Glutamatergic neuron (in vitro differentiated cells): ENCODE results near the gene NOD2. TPM values are rescaled to one million over a fixed set of nuclear protein-coding genes. Genes with fewer than 3 reads are reported as not detected.

Experiments used
- DNase-seq: peaks from one replicate; pipeline ENCODE4 v3.0.0; 2022
- H3K27ac Mint-ChIP-seq: one replicate; pipeline ENCODE4 v1.8.0; 2020; ENCODE audit warnings: mild to moderate bottlenecking, mixed read lengths, inconsistent platforms; ENCODE audit not compliant: unreplicated experiment
- H3K27me3 Mint-ChIP-seq: one replicate; pipeline ENCODE4 v1.8.0; 2020; ENCODE audit warnings: mild to moderate bottlenecking, moderate library complexity, mixed read lengths, inconsistent platforms; ENCODE audit not compliant: unreplicated experiment
- H3K36me3 Mint-ChIP-seq: one replicate; pipeline ENCODE4 v1.8.0; 2020; ENCODE audit warnings: mild to moderate bottlenecking, mixed read lengths, inconsistent platforms; ENCODE audit not compliant: unreplicated experiment
- H3K4me1 Mint-ChIP-seq: one replicate; pipeline ENCODE4 v1.8.0; 2020; ENCODE audit warnings: mild to moderate bottlenecking, low read depth, mixed read lengths, inconsistent platforms; ENCODE audit not compliant: unreplicated experiment
- H3K4me3 Mint-ChIP-seq: one replicate; pipeline ENCODE4 v1.8.0; 2020; ENCODE audit warnings: mild to moderate bottlenecking, mixed read lengths, inconsistent platforms; ENCODE audit not compliant: unreplicated experiment
- H3K9me3 Mint-ChIP-seq: one replicate; pipeline ENCODE4 v1.8.0; 2020; ENCODE audit warnings: mild to moderate bottlenecking, moderate library complexity, mixed read lengths, inconsistent platforms; ENCODE audit not compliant: unreplicated experiment
- total RNA-seq: library from RNA; stranded (reverse); fragmentation: NEBNext Ultra II Directional; extraction: Animal tissue kit (Norgen Biotek cat#: 25700); gene quantifications from one replicate; pipeline ENCODE4 v1.2.1, GENCODE V29; 2021; ENCODE audit not compliant: unreplicated experiment
- TF ChIP-seq, protein P1 (sequence below): fragments of 200-600 bp; sonication (generic); IDR thresholded peaks from one replicate; pipeline ENCODE4 v1.5.0; 2021; ENCODE audit not compliant: partially characterized antibody, unreplicated experiment

NOD2 gene
- total RNA-seq, 1 donor from 2014 or later, result 0.34 TPM

DNA sequence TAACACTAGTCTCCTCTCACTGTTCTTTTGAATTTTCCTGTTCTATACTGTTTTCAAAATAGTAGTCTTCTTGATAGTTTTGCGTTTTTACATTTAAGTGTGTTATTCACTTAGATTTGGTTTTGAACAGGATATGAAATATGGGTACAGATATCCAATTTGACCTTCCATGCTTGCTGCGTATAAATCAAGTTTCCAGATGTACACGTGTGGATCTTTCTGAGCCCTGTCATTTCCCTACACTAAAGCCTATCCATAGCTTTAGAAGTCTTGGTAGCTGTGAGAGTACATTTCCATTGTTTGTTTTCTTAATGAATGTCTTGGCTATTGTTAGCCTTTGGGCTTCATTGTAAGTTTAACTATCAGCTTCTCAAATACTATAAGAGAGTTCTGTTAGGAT is 68.8 kb downstream of the NOD2 start:
- Mint-ChIP-seq H3K27me3 (no peaks in the 10 kb centered on the region), H3K4me3 (no peak overlapping the region), H3K36me3 (peaks cover 18% of the 10 kb centered on the region), H3K27ac (no peak overlapping the region), H3K9me3 (peaks cover 2% of the 10 kb centered on the region), H3K4me1 (no peaks in the 10 kb centered on the region)
- no peak for DNase-seq
- TF ChIP-seq, protein P1, sequence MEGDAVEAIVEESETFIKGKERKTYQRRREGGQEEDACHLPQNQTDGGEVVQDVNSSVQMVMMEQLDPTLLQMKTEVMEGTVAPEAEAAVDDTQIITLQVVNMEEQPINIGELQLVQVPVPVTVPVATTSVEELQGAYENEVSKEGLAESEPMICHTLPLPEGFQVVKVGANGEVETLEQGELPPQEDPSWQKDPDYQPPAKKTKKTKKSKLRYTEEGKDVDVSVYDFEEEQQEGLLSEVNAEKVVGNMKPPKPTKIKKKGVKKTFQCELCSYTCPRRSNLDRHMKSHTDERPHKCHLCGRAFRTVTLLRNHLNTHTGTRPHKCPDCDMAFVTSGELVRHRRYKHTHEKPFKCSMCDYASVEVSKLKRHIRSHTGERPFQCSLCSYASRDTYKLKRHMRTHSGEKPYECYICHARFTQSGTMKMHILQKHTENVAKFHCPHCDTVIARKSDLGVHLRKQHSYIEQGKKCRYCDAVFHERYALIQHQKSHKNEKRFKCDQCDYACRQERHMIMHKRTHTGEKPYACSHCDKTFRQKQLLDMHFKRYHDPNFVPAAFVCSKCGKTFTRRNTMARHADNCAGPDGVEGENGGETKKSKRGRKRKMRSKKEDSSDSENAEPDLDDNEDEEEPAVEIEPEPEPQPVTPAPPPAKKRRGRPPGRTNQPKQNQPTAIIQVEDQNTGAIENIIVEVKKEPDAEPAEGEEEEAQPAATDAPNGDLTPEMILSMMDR, result no peak

DNA sequence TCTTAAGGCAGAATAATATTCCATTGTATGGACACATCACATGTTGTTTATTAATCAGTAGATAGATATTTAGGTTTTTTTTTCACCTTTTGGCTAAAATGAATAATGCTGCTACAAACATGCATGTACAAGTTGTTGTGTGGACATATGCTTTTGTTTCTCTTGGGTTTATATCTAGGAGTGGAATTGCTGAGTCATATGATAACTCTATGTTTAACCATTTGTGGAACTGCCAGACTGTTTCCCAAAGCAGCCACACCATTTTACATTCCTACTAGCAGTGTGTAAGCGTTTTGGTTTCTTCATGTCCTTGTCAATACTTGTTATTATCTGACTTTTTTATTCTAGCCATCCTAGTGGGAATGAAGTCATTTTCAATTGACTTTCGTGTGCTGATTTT is 69.8 kb downstream of the NOD2 start:
- TF ChIP-seq, protein P1, result no peak
- Mint-ChIP-seq H3K36me3 (peaks cover 18% of the 10 kb centered on the region), H3K9me3 (peaks cover 2% of the 10 kb centered on the region), H3K4me1 (no peaks in the 10 kb centered on the region), H3K27me3 (no peaks in the 10 kb centered on the region), H3K27ac (no peak overlapping the region), H3K4me3 (no peak overlapping the region)
- DNase-seq, result no peak

DNA sequence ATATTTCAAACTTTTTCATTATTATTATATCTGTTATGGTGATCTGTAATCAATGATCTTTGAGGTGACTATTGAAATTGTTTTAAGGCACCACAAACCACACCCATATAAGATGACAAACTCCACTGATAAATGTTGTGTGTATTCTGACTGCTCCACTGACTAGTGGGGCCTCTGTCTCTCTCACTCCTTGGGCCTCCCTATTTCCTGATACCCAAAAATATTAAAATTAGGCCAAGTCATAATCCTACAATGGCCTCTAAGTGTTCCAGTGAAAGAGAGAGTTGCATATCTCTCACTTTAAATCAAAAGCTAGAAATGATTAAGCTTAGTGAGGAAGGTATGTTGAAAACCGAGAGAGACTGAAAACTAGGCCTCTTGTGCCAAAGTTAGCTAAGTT is 71.9 kb downstream of the NOD2 start:
- Mint-ChIP-seq H3K4me1 (no peaks in the 10 kb centered on the region), H3K4me3 (no peak overlapping the region), H3K9me3 (peaks cover 2% of the 10 kb centered on the region), H3K27me3 (no peaks in the 10 kb centered on the region), H3K27ac (no peak overlapping the region), H3K36me3 (peaks cover 27% of the 10 kb centered on the region)
- no peak for DNase-seq
- TF ChIP-seq, protein P1, result no peak

DNA sequence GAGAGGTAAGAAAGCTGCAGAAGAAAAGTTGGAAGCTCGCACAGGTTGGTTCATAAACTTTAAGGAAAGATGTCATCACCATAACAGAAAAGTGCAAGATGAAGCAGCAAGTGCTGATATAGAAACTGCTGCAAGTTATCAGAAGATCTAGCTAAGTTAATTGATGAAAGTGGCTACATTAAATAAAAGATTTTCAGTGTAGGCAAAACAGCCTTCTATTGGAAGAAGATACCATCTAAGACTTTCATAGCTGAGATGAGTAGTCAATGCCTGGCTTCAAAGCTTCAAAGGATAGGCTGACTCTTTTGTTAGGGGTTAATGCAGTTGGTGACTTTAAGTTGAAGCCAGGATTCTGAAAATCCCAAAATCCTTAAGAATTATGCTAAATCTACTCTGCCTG is 72.5 kb downstream of the NOD2 start:
- H3K4me1 Mint-ChIP-seq, result no peaks in the 10 kb centered on the region
- H3K9me3 Mint-ChIP-seq, result peaks cover 2% of the 10 kb centered on the region
- H3K27me3 Mint-ChIP-seq, result no peaks in the 10 kb centered on the region
- DNase-seq, result no peak
- H3K36me3 Mint-ChIP-seq, result peaks cover 27% of the 10 kb centered on the region
- H3K4me3 Mint-ChIP-seq, result no peak overlapping the region
- no peak overlapping the region for H3K27ac Mint-ChIP-seq
- TF ChIP-seq, protein P1, result no peak

DNA sequence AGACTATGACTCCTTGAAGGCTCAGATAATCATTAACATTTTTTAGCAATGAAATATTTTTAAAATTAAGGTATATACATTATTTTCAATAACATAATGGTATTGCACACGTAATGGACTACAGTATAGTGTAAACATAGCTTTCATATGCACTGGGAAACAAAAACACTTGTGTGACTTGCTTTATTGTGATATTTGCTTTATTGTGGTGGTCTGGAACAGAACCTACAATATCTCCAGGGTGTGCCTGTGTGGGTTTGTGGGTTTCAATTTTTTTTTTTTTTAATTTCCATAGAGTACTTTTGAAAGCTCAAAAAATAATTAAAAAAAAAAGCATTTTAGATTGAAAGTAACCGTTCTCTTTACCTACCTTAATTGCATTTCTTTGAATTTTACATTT is 73.8 kb downstream of the NOD2 start:
- peaks cover 2% of the 10 kb centered on the region for H3K9me3 Mint-ChIP-seq
- no peak overlapping the region for H3K4me3 Mint-ChIP-seq
- peaks cover 27% of the 10 kb centered on the region for H3K36me3 Mint-ChIP-seq
- H3K27me3 Mint-ChIP-seq, result no peaks in the 10 kb centered on the region
- TF ChIP-seq, protein P1, result no peak
- no peaks in the 10 kb centered on the region for H3K4me1 Mint-ChIP-seq
- no peak overlapping the region for H3K27ac Mint-ChIP-seq
- DNase-seq, result no peak
